ENCODE results near the gene SMOC2. TPM values are rescaled to one million over a fixed set of nuclear protein-coding genes. Genes with fewer than 3 reads are reported as not detected.
A peak's percentile ranks its signal among the peaks of the same experiment; 100 is the strongest.

The SMOC2 gene
- total RNA-seq, 1 experiment from 2014 or later = 2.1 TPM

DNA sequence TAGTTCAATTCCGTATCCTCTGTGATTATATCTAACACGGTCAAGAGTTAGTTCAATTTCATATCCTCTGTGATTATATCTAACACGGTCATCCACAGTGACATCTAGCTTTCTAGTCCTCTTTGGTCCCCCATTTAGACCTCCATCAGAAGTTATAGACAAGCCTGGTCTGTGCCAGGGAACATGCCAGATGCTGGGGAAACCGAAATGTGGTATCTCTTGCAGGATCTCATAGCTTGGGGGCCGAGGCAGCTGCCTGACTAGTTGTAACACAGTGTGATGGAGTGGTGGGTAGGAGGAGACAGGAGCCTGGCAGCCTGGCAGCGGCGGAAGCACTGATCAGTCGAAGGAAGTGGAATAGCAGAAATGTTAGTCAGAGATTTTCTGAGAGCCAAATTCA, 13.8 kb upstream of the SMOC2 start:
- Histone ChIP-seq H4K91ac (ENCODE audit: insufficient read length, low read depth, low read length) (no peak overlapping the region), H2BK15ac (ENCODE audit: low read depth, low read length) (no peak overlapping the region), H3K23me2 (ENCODE audit: insufficient read length, low read depth, low read length, poor library complexity, severe bottlenecking) (no peaks in the 10 kb centered on the region), H2AK5ac (ENCODE audit: insufficient read length, low read length) (no peak overlapping the region), H2BK20ac (ENCODE audit: low read depth, low read length, poor library complexity, severe bottlenecking) (no peak overlapping the region), H3K9me3 (ENCODE audit: control insufficient read depth, low read depth, low read length) (no peaks in the 10 kb centered on the region), H3K4me2 (ENCODE audit: insufficient read depth, insufficient read length, low read length) (no peak overlapping the region), H3T11ph (ENCODE audit: low read length) (no peak overlapping the region), H3K14ac (ENCODE audit: insufficient read depth, low read length) (no peak overlapping the region), H3K18ac (ENCODE audit: insufficient read length, low read depth, low read length) (no peak overlapping the region), H2BK12ac (ENCODE audit: insufficient read length, low read depth, low read length) (no peak overlapping the region), H3K79me1 (ENCODE audit: insufficient read depth, low read depth, low read length, poor library complexity, severe bottlenecking) (no peaks in the 10 kb centered on the region), H4K20me1 (ENCODE audit: control insufficient read depth, insufficient read depth, insufficient read length) (no peaks in the 10 kb centered on the region), H3K4me1 (ENCODE audit: insufficient read depth, low read length) (no peaks in the 10 kb centered on the region), H3K4ac (ENCODE audit: low read depth, low read length) (no peak overlapping the region), H3K9ac (ENCODE audit: extremely low read depth, insufficient read length, low read length) (no peak overlapping the region), H2BK120ac (ENCODE audit: low read depth, low read length, poor library complexity, severe bottlenecking) (peak overlapping the region; percentile 48), H2BK5ac (ENCODE audit: insufficient read length, low read length) (no peak overlapping the region), H3K56ac (ENCODE audit: insufficient read length, low read depth, low read length) (no peak overlapping the region), H2AFZ (ENCODE audit: low read length) (no peak overlapping the region), H3K23ac (ENCODE audit: insufficient read length, low read depth, low read length) (no peak overlapping the region), H4K5ac (ENCODE audit: insufficient read length, low read depth, low read length) (no peak overlapping the region), H3K27ac (ENCODE audit: insufficient read length, low read depth, low read length) (no peak overlapping the region), H3K79me2 (ENCODE audit: insufficient read depth, low read length) (no peaks in the 10 kb centered on the region), H3K27me3 (ENCODE audit: insufficient read depth, low read length) (no peaks in the 10 kb centered on the region), H4K8ac (replicated peaks; ENCODE audit: insufficient read length, low read depth, low read length) (no peak overlapping the region)
- H3K9me3 Mint-ChIP-seq = no peaks in the 10 kb centered on the region
- TF ChIP-seq CTCF (conservative IDR thresholded peaks at IDR 0.05) = no peak
- no CpG with 5 or more reads among the region's 8 CpGs for WGBS (ENCODE audit: extremely low coverage, insufficient read length, low lambda C conversion rate)
- H3K27me3 Mint-ChIP-seq (ENCODE audit: low read depth) = peaks cover 5% of the 10 kb centered on the region
- DNase-seq = no peak
- H3K27ac Mint-ChIP-seq = no peak overlapping the region; a peak in 1 of 7 replicates
- H3K4me3 Mint-ChIP-seq = no peak overlapping the region
- no peaks in the 10 kb centered on the region for H3K36me3 Mint-ChIP-seq (ENCODE audit: insufficient read depth in 1 of 3, low read depth in 3 of 3)
- H3K4me1 Mint-ChIP-seq = peaks cover 5 to 7% of the 10 kb centered on the region in 2 experiments
